ENCODE data around the gene TRIM59.
"Not testable (repeated sequence)": the region's sequence is repeated elsewhere in the genome, so short reads cannot be mapped to it uniquely, and the experiment has no call there.

TRIM59 gene

DNA sequence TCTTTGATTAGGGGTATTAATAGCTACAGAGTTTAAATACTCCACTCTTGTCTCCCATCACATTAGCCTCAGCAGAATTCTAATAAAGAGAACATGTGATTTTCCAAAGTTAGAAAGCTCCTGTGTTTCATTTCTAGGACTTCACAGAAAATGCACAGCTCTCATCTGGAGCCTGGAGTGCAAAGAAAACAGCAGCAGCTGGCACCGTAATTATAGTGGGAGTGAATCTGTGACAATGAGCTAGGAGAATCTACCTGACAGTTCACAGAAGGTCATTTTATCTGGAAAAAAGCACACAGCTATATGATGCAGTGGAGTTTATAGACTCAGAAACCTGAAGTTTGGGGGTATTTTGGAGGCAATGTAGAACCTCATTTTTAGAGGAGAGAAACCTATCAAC, 5.4 kb upstream of the TRIM59 start:
- DNase-seq = no peak

GRCh38 chr3:160452251-160452650, 2.7 kb upstream of the TRIM59 start:
- not testable (repeated sequence) for DNase-seq

DNA sequence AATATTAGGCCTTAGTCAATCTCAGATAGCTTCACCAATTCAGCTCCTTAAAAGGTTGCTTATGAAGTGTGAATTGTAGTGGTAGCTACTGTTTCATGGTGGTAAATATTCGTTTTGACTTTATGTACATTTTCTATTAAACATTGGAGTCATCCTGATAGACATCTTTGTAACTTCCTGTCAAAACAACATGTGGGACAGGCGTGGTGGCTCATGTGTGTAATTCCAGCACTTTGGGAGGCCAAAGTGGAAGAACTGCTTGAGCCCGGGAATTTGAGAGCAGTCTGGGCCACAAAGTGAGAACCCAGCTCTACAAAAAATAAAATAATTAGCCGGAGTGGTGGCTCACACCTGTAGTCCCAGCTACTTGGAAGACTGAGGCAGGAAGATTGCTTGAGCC, 2.0 kb upstream of the TRIM59 start:
- no peak for DNase-seq

GRCh38 chr3:160450846-160451245, 1.3 kb upstream of the TRIM59 start:
- DNase-seq = no peak

GRCh38 chr3:160448845-160449635, 546 bp downstream of the TRIM59 start:
- no peak for DNase-seq

DNA sequence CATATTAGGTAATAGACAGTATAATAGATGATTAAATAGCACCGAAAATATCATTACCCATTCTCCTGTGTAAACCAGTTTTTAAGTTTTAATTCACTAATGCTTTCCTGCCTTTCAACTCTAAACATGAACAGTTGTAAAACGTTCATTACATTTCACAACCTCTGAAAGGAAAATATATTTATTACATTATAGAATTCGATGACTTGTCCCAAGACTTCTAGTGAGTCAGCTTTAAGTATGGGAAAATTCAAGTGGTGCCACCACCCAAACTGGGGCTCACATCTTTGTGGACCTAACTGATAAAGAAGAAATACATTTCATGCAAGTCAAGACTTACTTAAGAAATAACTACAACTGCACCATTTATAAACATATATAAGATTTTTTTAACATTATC, 2.0 kb downstream of the TRIM59 start:
- no peak for DNase-seq

DNA sequence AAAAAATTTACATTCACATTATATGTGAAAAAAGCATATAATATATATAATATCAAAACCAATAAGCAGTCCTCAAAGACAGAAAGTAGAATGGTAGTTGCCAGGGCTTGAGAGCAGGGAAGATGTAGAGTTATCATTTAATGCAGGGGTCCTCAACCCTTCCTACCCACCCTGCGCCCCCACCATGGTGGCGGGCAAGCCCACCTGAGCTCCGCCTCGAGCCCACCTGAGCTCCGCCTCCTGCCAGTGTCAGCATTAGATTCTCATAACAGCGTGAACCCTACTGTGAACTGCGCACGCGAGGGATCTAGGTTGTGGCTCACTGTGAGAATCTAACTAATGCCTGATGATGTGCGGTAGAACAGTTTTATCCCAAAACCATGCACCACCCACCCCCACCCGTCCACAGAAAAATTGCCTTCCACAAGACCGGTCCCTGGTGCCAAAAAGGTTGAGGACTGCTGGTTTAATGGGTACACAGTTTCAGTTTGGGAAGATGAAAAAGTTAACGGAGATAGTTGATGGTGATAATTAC, 3.0 kb downstream of the TRIM59 start:
- DNase-seq = no peak

GRCh38 chr3:160445854-160446253, 3.7 kb downstream of the TRIM59 start:
- DNase-seq = no peak

GRCh38 chr3:160444411-160444810, 5.2 kb downstream of the TRIM59 start:
- DNase-seq = no peak

- no peak for DNase-seq
These were observed 8.9 kb downstream of the TRIM59 start for GRCh38 chr3:160440687-160441086.

GRCh38 chr3:160437083-160437455, 12.5 kb downstream of the TRIM59 start:
- no peak for DNase-seq

DNA sequence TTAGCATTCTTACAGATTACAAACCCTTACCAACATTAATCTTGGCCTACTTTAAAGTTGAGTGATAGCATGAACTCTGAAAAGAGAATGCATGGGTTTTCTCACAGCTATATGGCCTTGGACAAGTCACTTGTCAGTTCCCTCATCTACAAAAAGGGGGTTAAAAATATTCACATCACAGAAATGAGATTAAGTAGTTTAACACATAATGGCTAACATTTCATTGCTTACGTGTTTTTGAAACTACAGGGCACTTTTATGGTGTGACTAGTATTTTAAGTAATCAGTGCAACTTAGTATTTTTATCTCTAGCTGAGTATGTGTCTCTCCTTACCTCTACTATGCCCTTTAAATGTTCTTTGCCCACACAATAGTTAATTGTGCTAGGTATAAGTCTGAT, 13.8 kb downstream of the TRIM59 start:
- no peak for DNase-seq

DNA sequence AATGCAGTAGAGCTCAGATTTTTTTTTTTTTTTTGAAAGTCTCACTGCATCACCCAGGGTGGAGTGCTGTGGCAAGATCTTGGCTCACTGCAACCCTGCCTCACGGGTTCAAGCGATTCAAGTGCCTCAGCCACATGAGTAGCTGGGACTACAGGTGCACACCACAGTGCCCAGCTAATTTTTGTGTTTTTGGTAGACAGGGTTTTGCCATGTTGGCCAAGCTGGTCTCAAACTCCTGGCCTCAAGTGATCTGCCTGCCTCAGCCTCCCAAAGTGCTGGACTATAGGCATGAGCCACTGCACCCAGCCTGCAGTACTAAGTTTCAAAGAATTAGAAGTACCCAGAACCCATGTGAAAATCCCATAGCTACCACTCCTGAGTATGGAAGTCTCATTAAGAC, 14.5 kb downstream of the TRIM59 start:
- no peak for DNase-seq

GRCh38 chr3:160434071-160434470, 15.5 kb downstream of the TRIM59 start:
- DNase-seq = no peak

- no peak for DNase-seq
These were observed 21.7 kb downstream of the TRIM59 start for GRCh38 chr3:160427832-160428424.

DNA sequence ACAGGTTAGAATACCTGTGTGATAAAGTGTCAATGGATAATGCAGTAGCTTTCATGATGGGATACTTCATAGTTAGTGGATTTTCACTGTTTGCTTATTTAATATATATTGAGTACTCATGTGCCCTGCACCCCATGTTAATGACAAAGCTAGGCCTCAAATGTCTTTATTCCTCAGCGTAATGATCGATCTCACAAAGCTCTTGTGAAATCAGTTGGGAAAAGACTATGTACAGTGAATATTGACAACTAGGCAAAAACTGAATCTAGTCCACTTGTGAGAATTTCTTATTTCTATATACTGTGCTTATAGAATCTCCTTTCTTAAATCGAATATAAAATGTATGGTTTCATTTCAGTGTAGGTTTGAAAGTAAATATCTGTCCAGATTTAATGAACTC, 32.3 kb downstream of the TRIM59 start:
- DNase-seq = no peak

DNA sequence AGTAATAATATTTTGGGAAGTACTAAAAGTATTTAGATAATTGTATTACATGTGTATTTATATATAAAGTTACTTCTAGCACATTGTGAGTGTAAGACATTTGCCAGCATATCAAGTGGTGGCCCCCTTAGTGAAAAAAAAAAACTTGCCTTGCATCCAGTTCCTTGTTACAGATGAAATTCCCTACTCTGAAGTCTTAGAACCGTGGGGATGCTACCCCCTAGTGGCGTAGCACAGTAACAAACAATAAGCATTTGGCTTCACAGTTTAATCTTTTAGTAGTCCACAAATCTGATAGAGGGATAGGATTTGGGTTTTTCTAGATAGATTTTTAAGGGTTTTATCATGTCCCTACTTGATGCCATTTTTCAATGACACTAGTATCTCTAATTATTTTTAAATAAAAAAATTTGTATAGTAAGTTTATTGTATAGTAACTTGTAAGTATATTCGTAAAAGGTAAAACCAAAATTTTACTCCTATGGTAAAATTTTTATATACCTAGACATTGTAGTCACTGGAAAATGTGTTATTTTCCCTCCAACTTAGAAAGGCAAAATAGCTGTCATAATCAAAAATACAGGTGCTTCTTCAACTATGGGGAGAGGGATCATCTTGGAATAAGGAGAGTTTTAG, 35.9 kb downstream of the TRIM59 start:
- DNase-seq = peak; percentile 51 to 59

- DNase-seq = no peak
These were observed 37.1 kb downstream of the TRIM59 start for GRCh38 chr3:160412477-160412876.

GRCh38 chr3:160409812-160410610, 39.6 kb downstream of the TRIM59 start:
- no peak for DNase-seq

DNA sequence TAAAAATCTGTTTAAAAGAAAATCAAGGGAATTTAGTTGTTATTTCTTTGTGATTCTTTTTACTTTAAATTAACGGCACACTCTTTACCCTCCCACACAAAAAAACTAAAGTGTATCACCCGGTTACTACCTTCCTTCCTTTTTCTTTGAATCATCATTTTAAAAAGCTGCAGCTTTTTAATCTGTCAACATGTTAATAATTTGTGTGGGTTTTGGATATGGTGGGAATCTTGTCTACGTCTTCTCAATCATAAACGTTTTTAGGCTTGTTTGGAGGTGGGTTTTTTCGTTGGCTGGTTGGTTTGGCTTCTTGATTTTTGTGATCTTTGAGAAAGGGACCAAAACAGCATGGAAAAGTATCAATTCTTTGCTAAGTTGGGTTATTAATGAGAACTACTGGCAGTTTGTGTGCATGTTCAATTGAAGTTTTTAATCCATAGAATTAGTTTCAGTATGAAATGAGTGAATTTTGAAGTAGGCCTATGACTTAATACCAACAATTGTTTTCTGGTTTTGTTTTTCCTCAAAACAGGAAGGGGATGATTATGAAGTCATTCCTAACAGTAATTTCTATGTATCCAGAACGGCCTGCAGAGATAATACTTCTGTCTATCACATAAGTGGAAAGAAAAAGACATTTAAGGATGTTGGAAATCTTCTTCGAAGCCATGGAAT, 45.7 kb downstream of the TRIM59 start:
- DNase-seq = no peak

- no peak for DNase-seq
These were observed 46.5 kb downstream of the TRIM59 start for GRCh38 chr3:160403028-160403545.
